Measurements from ENCODE around the gene RPRD1B. TPM values are rescaled to one million over a fixed set of nuclear protein-coding genes. Genes with fewer than 3 reads are reported as not detected.

RPRD1B gene
- polyA plus RNA-seq, 1 experiment, result 21.0 TPM

- ChIA-PET CTCF (interaction anchor here (1.4 to 2.4 kb wide), 3 partner anchors 11 to 232 kb away, joined by 3 to 5 read pairs (median 4); no protein-coding TSS in a partner anchor), POLR2A (no interaction called here)
- Histone ChIP-seq H3K27me3 (ENCODE audit: control insufficient read depth, insufficient read depth, low read length) (no peaks in the 10 kb centered on the region), H3K4me3 (ENCODE audit: low read depth, low read length) (no peak overlapping the region), H3K36me3 (ENCODE audit: control insufficient read depth, insufficient read depth, low read length) (no peaks in the 10 kb centered on the region)
- TF ChIP-seq CTCF (IDR thresholded peaks at IDR 0.05; ENCODE audit: insufficient read depth, low read depth, low read length), result no peak
- no peak for DNase-seq (ENCODE audit: low read depth)
Observed at GRCh38 chr20:37987602-37988290, 45.8 kb upstream of the RPRD1B start.

- POLR2A ChIA-PET, result no interaction called here
- no peak for TF ChIP-seq CTCF (IDR thresholded peaks at IDR 0.05; ENCODE audit: insufficient read depth, low read depth, low read length)
- H3K4me3 ChIP-seq (ENCODE audit: low read depth, low read length), result no peak overlapping the region
- no peaks in the 10 kb centered on the region for H3K36me3 ChIP-seq (ENCODE audit: control insufficient read depth, insufficient read depth, low read length)
- CTCF ChIA-PET, result interaction anchor here (1.7 to 2.4 kb wide), 2 partner anchors 13 to 233 kb away, joined by 4 to 5 read pairs; no protein-coding TSS in a partner anchor
- no peaks in the 10 kb centered on the region for H3K27me3 ChIP-seq (ENCODE audit: control insufficient read depth, insufficient read depth, low read length)
- DNase-seq (ENCODE audit: low read depth), result no peak
Observed at GRCh38 chr20:37988306-37988954, 45.1 kb upstream of the RPRD1B start.

DNA sequence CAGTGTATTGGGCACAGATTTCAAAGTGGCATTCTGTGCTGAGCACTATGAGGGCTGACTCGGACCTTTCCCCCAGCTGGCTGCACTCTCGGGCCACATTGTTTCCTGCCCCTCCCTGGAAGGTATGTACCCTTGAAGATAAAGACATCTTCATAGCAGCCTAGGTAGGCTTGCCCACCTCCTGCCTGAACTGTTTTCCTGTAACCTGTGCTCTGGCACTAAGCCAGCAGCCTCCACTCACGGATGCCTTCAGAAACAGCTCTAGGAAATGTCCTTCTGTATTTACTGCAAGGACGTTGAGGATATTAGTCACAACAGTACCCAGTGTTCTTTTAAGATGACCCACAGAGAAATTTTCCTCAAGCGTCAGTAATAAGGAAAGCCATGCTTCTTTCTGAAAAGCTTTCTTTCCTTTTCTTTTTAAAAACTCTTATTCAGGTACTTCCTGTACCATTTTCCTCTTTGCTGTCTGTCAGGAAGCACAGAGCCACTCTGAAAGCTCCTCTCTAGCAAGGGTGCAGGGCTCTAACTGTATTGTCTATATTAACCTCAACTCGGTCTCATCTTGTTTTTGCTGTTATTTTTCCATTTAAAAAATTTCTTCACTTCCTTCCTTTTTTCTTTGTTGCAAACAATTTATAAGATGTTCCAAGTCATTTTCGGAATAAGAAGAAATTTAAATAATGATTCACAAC lies 43.8 kb upstream of the RPRD1B start:
- no peak overlapping the region for H3K4me3 ChIP-seq (ENCODE audit: low read depth, low read length)
- H3K27me3 ChIP-seq (ENCODE audit: control insufficient read depth, insufficient read depth, low read length), result no peaks in the 10 kb centered on the region
- no peak for TF ChIP-seq CTCF (IDR thresholded peaks at IDR 0.05; ENCODE audit: insufficient read depth, low read depth, low read length)
- CTCF ChIA-PET, result no interaction called here
- POLR2A ChIA-PET, result no interaction called here
- no peaks in the 10 kb centered on the region for H3K36me3 ChIP-seq (ENCODE audit: control insufficient read depth, insufficient read depth, low read length)
- no peak for DNase-seq (ENCODE audit: low read depth)

DNA sequence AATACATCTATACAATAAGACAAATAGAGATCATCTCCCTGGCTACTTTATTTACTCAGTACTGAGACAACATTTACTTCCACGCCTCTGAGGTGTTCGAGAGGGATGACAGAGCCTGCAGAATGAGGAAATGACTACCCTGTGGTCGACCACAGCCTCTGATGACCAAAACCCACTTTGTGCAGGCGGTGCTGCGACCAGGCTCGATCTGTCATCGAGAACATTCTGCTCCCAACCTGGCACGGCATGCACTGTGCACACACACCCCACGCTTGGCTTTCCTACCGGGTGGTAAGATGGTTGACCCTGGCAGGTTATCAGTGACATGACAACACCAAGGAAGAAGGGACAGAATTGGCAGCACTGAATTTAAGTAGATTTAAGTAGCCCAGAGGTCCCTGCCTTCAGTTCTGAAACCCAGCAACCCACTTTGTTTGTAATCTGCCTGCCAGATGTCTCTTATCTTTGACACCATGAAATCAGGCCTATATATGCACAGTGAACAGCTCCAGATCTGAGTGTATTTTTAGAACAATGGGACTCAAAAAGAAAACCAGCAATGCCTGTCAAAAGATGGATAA lies 42.9 kb upstream of the RPRD1B start:
- CTCF ChIA-PET, result interaction anchor here (2.3 to 5.4 kb wide), 2 partner anchors 231 to 425 kb away, joined by 8 to 50 read pairs; no protein-coding TSS in a partner anchor
- no peak for TF ChIP-seq CTCF (IDR thresholded peaks at IDR 0.05; ENCODE audit: insufficient read depth, low read depth, low read length)
- Histone ChIP-seq H3K27me3 (ENCODE audit: control insufficient read depth, insufficient read depth, low read length) (no peaks in the 10 kb centered on the region), H3K4me3 (ENCODE audit: low read depth, low read length) (no peak overlapping the region), H3K36me3 (ENCODE audit: control insufficient read depth, insufficient read depth, low read length) (peaks cover 3% of the 10 kb centered on the region)
- DNase-seq (ENCODE audit: low read depth), result peak; percentile 19
- POLR2A ChIA-PET, result no interaction called here

Measured in BJ (cell line).